Measurements from ENCODE around the gene CAPZA2.

DNA sequence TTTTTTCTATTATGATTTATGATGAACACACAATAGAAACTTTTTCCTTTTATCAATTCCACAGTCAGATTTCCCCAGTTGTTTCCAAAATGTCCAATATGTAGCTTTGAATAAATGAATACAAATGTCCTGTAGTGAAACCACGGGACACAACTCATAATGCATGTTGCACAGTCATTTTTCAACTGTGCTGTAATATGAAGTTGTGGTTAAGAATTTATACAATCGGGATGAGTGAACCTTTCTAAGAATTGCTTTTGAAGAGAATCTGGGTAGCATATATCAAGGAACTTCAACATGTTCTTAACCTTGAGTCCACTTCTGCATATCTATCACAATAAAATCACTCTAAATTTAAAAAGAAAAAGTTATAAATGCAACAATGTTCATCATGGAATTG lies 76.3 kb downstream of the CAPZA2 start:
- TF ChIP-seq POLR2AphosphoS5 (IDR thresholded peaks at IDR 0.05): no peak
- TF ChIP-seq, protein P1, sequence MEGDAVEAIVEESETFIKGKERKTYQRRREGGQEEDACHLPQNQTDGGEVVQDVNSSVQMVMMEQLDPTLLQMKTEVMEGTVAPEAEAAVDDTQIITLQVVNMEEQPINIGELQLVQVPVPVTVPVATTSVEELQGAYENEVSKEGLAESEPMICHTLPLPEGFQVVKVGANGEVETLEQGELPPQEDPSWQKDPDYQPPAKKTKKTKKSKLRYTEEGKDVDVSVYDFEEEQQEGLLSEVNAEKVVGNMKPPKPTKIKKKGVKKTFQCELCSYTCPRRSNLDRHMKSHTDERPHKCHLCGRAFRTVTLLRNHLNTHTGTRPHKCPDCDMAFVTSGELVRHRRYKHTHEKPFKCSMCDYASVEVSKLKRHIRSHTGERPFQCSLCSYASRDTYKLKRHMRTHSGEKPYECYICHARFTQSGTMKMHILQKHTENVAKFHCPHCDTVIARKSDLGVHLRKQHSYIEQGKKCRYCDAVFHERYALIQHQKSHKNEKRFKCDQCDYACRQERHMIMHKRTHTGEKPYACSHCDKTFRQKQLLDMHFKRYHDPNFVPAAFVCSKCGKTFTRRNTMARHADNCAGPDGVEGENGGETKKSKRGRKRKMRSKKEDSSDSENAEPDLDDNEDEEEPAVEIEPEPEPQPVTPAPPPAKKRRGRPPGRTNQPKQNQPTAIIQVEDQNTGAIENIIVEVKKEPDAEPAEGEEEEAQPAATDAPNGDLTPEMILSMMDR (IDR thresholded peaks at IDR 0.05): no peak
- no peak for TF ChIP-seq POLR2A (IDR thresholded peaks at IDR 0.05)
- no peak for TF ChIP-seq EP300 (IDR thresholded peaks at IDR 0.05)

All from suprapubic skin (tissue), 4 donors.